ENCODE measurements around the gene EGFL7. TPM values are rescaled to one million over a fixed set of nuclear protein-coding genes. Genes with fewer than 3 reads are reported as not detected.

EGFL7 gene
- total RNA-seq, 1 donor from 2014 or later = 272 TPM

GRCh38 chr9:136664000-136664915 lies 1.5 kb downstream of the EGFL7 start:
- intact Hi-C loops (cut with DNase I) = no loop called here
- H3K36me3 ChIP-seq = no peaks in the 10 kb centered on the region
- no peaks in the 10 kb centered on the region for H3K9me3 ChIP-seq
- H3K27ac ChIP-seq = no peak overlapping the region
- H3K4me1 ChIP-seq = peaks cover 13% of the 10 kb centered on the region
- peaks cover 4% of the 10 kb centered on the region for H3K27me3 ChIP-seq
- TF ChIP-seq POLR2A (IDR thresholded peaks at IDR 0.05) (no peak), CTCF (IDR thresholded peaks at IDR 0.05) (no peak), POLR2AphosphoS5 (IDR thresholded peaks at IDR 0.05; ENCODE audit: insufficient read depth in 1 of 2, low read depth in 1 of 2) (no peak)
- DNase-seq (ENCODE audit: extremely low spot score in 2 of 2) = no peak
- H3K4me3 ChIP-seq = peak overlapping the region; percentile 43 to 52

- no peaks in the 10 kb centered on the region for H3K9me3 ChIP-seq
- H3K27ac ChIP-seq = peak overlapping the region; percentile 39
- TF ChIP-seq POLR2A (IDR thresholded peaks at IDR 0.05) (no peak), POLR2AphosphoS5 (IDR thresholded peaks at IDR 0.05; ENCODE audit: insufficient read depth in 1 of 2, low read depth in 1 of 2) (no peak)
- H3K4me3 ChIP-seq = peak overlapping the region; percentile 43 to 52
- H3K36me3 ChIP-seq = no peaks in the 10 kb centered on the region
- peaks cover 4% of the 10 kb centered on the region for H3K27me3 ChIP-seq
- intact Hi-C loops (cut with DNase I) = loop anchor here (5.0 kb wide), 1 partner anchor 62 kb away; no protein-coding TSS in a partner anchor
- no peak for DNase-seq (ENCODE audit: extremely low spot score in 2 of 2)
- peaks cover 13% of the 10 kb centered on the region for H3K4me1 ChIP-seq
These were observed 2.5 kb downstream of the EGFL7 start for GRCh38 chr9:136665111-136665703.

GRCh38 chr9:136665704-136666371 lies 3.1 kb downstream of the EGFL7 start:
- H3K27me3 ChIP-seq = peaks cover 4% of the 10 kb centered on the region
- intact Hi-C loops (cut with DNase I) = loop anchor here (5.0 kb wide), 1 partner anchor 61 kb away; no protein-coding TSS in a partner anchor
- peak overlapping the region; percentile 43 to 52 for H3K4me3 ChIP-seq
- no peaks in the 10 kb centered on the region for H3K36me3 ChIP-seq
- no peak for DNase-seq (ENCODE audit: extremely low spot score in 2 of 2)
- peak overlapping the region; percentile 13 for H3K27ac ChIP-seq
- H3K9me3 ChIP-seq = no peaks in the 10 kb centered on the region
- peaks cover 13% of the 10 kb centered on the region for H3K4me1 ChIP-seq
- TF ChIP-seq POLR2AphosphoS5 (IDR thresholded peaks at IDR 0.05; ENCODE audit: insufficient read depth in 1 of 2, low read depth in 1 of 2) (no peak), POLR2A (IDR thresholded peaks at IDR 0.05) (no peak), CTCF (IDR thresholded peaks at IDR 0.05) (no peak)

- no peak for TF ChIP-seq POLR2A (IDR thresholded peaks at IDR 0.05)
- H3K4me1 ChIP-seq = peaks cover 13% of the 10 kb centered on the region
- peak overlapping the region; percentile 39 to 52 for H3K4me3 ChIP-seq
- H3K9me3 ChIP-seq = no peaks in the 10 kb centered on the region
- intact Hi-C loops (cut with DNase I) = loop anchor here (5.0 kb wide), 1 partner anchor 61 kb away; no protein-coding TSS in a partner anchor
- peak overlapping the region; percentile 13 for H3K27ac ChIP-seq
- H3K27me3 ChIP-seq = peaks cover 4% of the 10 kb centered on the region
- DNase-seq (ENCODE audit: extremely low spot score in 2 of 2) = no peak
- no peaks in the 10 kb centered on the region for H3K36me3 ChIP-seq
These were observed 3.9 kb downstream of the EGFL7 start for GRCh38 chr9:136666372-136667213.

- TF ChIP-seq POLR2A (IDR thresholded peaks at IDR 0.05) = no peak
- no peak for TF ChIP-seq POLR2AphosphoS5 (IDR thresholded peaks at IDR 0.05; ENCODE audit: insufficient read depth in 1 of 2, low read depth in 1 of 2)
- TF ChIP-seq CTCF (IDR thresholded peaks at IDR 0.05) = no peak
- Histone ChIP-seq H3K4me1 (peaks cover 13% of the 10 kb centered on the region), H3K9me3 (no peaks in the 10 kb centered on the region), H3K27ac (no peak overlapping the region), H3K27me3 (peaks cover 4% of the 10 kb centered on the region), H3K4me3 (peak overlapping the region; percentile 39 to 52), H3K36me3 (no peaks in the 10 kb centered on the region)
- intact Hi-C loops (cut with DNase I) = loop anchor here (5.0 kb wide), 1 partner anchor 60 kb away; no protein-coding TSS in a partner anchor
- DNase-seq (ENCODE audit: extremely low spot score in 2 of 2) = no peak
These were observed 4.7 kb downstream of the EGFL7 start for GRCh38 chr9:136667214-136667939.

Data from vagina (tissue), 2 donors.